22Rv1 (cell line): ENCODE measurements around the gene ZIK1.

Experiments used
- ZFX ChIP-seq: fragments of 450-650 bp; IDR thresholded peaks from 2 replicates; pipeline ENCODE4 v1.6.1; 2017; ENCODE audit warnings: antibody characterized with exemption, borderline replicate concordance
- TF ChIP-seq, protein P1 (sequence below): fragments of 450-650 bp; IDR thresholded peaks from 2 replicates; pipeline ENCODE4 v1.5.1; 2017; ENCODE audit warnings: mild to moderate bottlenecking

DNA sequence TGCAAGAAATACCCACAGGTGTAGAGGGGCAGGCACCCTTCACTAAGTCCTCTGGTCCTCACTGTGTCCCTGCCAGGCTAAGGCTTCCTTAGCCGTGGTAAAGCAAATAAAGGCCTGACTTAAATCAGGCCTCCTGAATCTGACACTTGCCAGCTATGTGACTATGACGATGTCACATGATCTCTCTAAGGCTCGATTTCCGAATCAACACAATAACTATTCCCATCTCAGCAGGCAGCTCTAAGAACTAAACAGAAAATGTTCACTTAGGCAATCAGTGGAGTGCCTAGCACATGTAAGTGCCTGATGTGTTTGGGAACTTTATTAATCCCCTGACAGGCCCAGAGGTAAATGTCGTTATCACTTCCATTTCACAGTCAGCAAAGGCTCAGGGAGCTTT is 26.3 kb upstream of the ZIK1 start:
- TF ChIP-seq, protein P1, sequence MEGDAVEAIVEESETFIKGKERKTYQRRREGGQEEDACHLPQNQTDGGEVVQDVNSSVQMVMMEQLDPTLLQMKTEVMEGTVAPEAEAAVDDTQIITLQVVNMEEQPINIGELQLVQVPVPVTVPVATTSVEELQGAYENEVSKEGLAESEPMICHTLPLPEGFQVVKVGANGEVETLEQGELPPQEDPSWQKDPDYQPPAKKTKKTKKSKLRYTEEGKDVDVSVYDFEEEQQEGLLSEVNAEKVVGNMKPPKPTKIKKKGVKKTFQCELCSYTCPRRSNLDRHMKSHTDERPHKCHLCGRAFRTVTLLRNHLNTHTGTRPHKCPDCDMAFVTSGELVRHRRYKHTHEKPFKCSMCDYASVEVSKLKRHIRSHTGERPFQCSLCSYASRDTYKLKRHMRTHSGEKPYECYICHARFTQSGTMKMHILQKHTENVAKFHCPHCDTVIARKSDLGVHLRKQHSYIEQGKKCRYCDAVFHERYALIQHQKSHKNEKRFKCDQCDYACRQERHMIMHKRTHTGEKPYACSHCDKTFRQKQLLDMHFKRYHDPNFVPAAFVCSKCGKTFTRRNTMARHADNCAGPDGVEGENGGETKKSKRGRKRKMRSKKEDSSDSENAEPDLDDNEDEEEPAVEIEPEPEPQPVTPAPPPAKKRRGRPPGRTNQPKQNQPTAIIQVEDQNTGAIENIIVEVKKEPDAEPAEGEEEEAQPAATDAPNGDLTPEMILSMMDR: no peak
- no peak for TF ChIP-seq ZFX
